SK-N-SH (cell line): ENCODE measurements around the gene XXYLT1. TPM values are rescaled to one million over a fixed set of nuclear protein-coding genes. Genes with fewer than 3 reads are reported as not detected.

Experiments used
- CTCF ChIA-PET: fragments of 300-600, 350-600 bp; formaldehyde crosslinking; extraction: SDS; loops from one replicate; lab custom pipeline; 2021; lab: Yijun Ruan, JAX
- POLR2A ChIA-PET: fragments of 350-600 bp; sonication (Branson Sonifier 250); formaldehyde crosslinking; extraction: SDS; loops from one replicate; lab custom pipeline; 2020; ENCODE audit warnings: antibody characterized with exemption, inconsistent platforms; lab: Yijun Ruan, JAX
- DNase-seq: peaks from one replicate; pipeline ENCODE4 v3.0.0; 2012
- H2AFZ ChIP-seq: fragments of 200-600 bp; sonication (generic); 2 replicates; pipeline ENCODE4 v1.8.1; 2016; ENCODE audit warnings: antibody characterized with exemption, mild to moderate bottlenecking, low read depth
- H3F3A ChIP-seq: fragments of 200-600 bp; sonication (generic); replicated peaks from 2 replicates; pipeline ENCODE3; 2016; ENCODE audit warnings: antibody characterized with exemption, mild to moderate bottlenecking; ENCODE audit not compliant: insufficient read depth
- H3K27ac ChIP-seq, 2 experiments: fragments of 200-500 bp in 1 of 2; fragments of 200-600 bp in 1 of 2; sonication (Bioruptor generic) in 1 of 2; sonication (generic), shearing (Covaris generic) in 1 of 2; 2 replicates each; pipeline versions ENCODE4 v1.5.1 to v1.6.1; 2014 to 2016; ENCODE audit warnings: low read depth in 2 of 2, inconsistent platforms in 1 of 2, low read length in 1 of 2, mild to moderate bottlenecking in 1 of 2, mixed read lengths in 1 of 2
- H3K27me3 ChIP-seq: fragments of 200-600 bp; sonication (generic), shearing (Covaris generic); 2 replicates; pipeline ENCODE4 v1.6.1; 2016; ENCODE audit warnings: mixed run types; ENCODE audit not compliant: insufficient read depth
- H3K36me3 ChIP-seq, 2 experiments: fragments of 200-500 bp in 1 of 2; fragments of 200-600 bp in 1 of 2; sonication (Bioruptor generic) in 1 of 2; sonication (generic) in 1 of 2; replicated peaks in 1 of 2; 2 replicates each; pipeline versions ENCODE3 to v1.5.1; 2014 to 2016; ENCODE audit warnings: low read length in 1 of 2, mild to moderate bottlenecking in 1 of 2; ENCODE audit not compliant: insufficient read depth in 2 of 2, control insufficient read depth in 1 of 2
- H3K4me1 ChIP-seq, 2 experiments: fragments of 200-500 bp in 1 of 2; fragments of 200-600 bp in 1 of 2; sonication (Bioruptor generic) in 1 of 2; sonication (generic), shearing (Covaris generic) in 1 of 2; 2 replicates each; pipeline versions ENCODE4 v1.5.1 to v1.6.1; 2014 to 2016; ENCODE audit warnings: low read depth in 1 of 2, low read length in 1 of 2, mixed run types in 1 of 2; ENCODE audit not compliant: insufficient read depth in 2 of 2, control insufficient read depth in 1 of 2
- H3K4me2 ChIP-seq: fragments of 200-600 bp; sonication (generic), shearing (Covaris generic); 2 replicates; pipeline ENCODE4 v1.6.1; 2017; ENCODE audit warnings: mixed run types
- H3K4me3 ChIP-seq, 2 experiments: fragments of 200-500 bp in 1 of 2; fragments of 200-600 bp in 1 of 2; sonication (Bioruptor generic) in 1 of 2; sonication (generic), shearing (Covaris generic) in 1 of 2; 2 replicates each; pipeline versions ENCODE4 v1.5.1 to v1.8.1; 2014 to 2016; ENCODE audit warnings: low read depth in 2 of 2, inconsistent platforms in 1 of 2, low read length in 1 of 2, mild to moderate bottlenecking in 1 of 2, mixed read lengths in 1 of 2, moderate library complexity in 1 of 2
- H3K79me2 ChIP-seq: fragments of 200-600 bp; sonication (generic); 2 replicates; pipeline ENCODE4 v1.8.1; 2017; ENCODE audit warnings: mild to moderate bottlenecking; ENCODE audit not compliant: insufficient read depth
- H3K9ac ChIP-seq: fragments of 200-600 bp; sonication (generic); 2 replicates; pipeline ENCODE4 v1.6.1; 2017; ENCODE audit warnings: mixed run types
- H3K9me2 ChIP-seq: fragments of 200-600 bp; sonication (generic); 2 replicates; pipeline ENCODE4 v1.6.1; 2017; ENCODE audit warnings: mixed run types
- H3K9me3 ChIP-seq: fragments of 200-600 bp; sonication (generic); 2 replicates; pipeline ENCODE4 v1.6.1; 2017; ENCODE audit warnings: mixed run types, mild to moderate bottlenecking, moderate library complexity
- H4K20me1 ChIP-seq: fragments of 200-600 bp; sonication (generic); 2 replicates; pipeline ENCODE4 v1.6.1; 2017; ENCODE audit warnings: mild to moderate bottlenecking, mixed run types; ENCODE audit not compliant: insufficient read depth
- ELF1 ChIP-seq: IDR thresholded peaks from 2 replicates; pipeline ENCODE4 v1.4.0; 2012
- FOSL2 ChIP-seq: IDR thresholded peaks from 2 replicates; pipeline ENCODE4 v1.4.0; 2012; ENCODE audit warnings: low read depth, mild to moderate bottlenecking, moderate library complexity, borderline replicate concordance
- IRF3 ChIP-seq: fragments of 150-350 bp; IDR thresholded peaks from 2 replicates; pipeline ENCODE4 v1.6.1; 2016; ENCODE audit warnings: mild to moderate bottlenecking, low read depth, low read length
- MAX ChIP-seq: IDR thresholded peaks from 2 replicates; pipeline ENCODE4 v1.4.0; 2012; ENCODE audit warnings: low read depth
- MEF2A ChIP-seq: IDR thresholded peaks from 2 replicates; pipeline ENCODE4 v1.4.0; 2012; ENCODE audit warnings: low read depth, borderline replicate concordance
- PBX3 ChIP-seq: IDR thresholded peaks from 2 replicates; pipeline ENCODE4; 2012
- POLR2AphosphoS5 ChIP-seq: IDR thresholded peaks from 2 replicates; pipeline ENCODE4 v1.6.1; 2012; ENCODE audit warnings: low read depth, low read length
- SIN3A ChIP-seq: IDR thresholded peaks from 2 replicates; pipeline ENCODE4 v1.6.1; 2012; ENCODE audit warnings: low read depth, mild to moderate bottlenecking, low read length, moderate library complexity, borderline replicate concordance
- SMC3 ChIP-seq: IDR thresholded peaks from 2 replicates; pipeline ENCODE4 v1.6.1; 2012; ENCODE audit warnings: low read depth, low read length, improper control_type of control experiment
- TAF1 ChIP-seq: IDR thresholded peaks from 2 replicates; pipeline ENCODE4 v1.6.1; 2012; ENCODE audit warnings: low read depth, mild to moderate bottlenecking, low read length, moderate library complexity, borderline replicate concordance
- TCF12 ChIP-seq: IDR thresholded peaks from 2 replicates; pipeline ENCODE4 v1.4.0; 2012
- USF2 ChIP-seq: fragments of 150-350 bp; IDR thresholded peaks from 2 replicates; pipeline ENCODE4 v1.6.1; 2017; ENCODE audit warnings: antibody characterized with exemption, low read length, low read depth, borderline replicate concordance
- WGBS: methylation state at CpG from one replicate; pipeline ENCODE4 v1.1.6; 2017; ENCODE audit warnings: low lambda C conversion rate; 5-methylcytosine and 5-hydroxymethylcytosine counted together
- polyA plus RNA-seq, 3 experiments: library from polyadenylated mRNA; depleted of rRNA; stranded (reverse); fragments of >200 nt; gene quantifications; 2 replicates each; pipeline ENCODE4 v1.2.3, GENCODE V29; 2012
- TF ChIP-seq, protein P1 (sequence below): IDR thresholded peaks from 2 replicates; pipeline ENCODE4 v1.4.0; 2012; ENCODE audit warnings: low read depth, borderline replicate concordance

The XXYLT1 gene
- polyA plus RNA-seq, 1 of the 3 experiments (the other 2 are of a cell fraction) = 22.6 TPM

GRCh38 chr3:195172039-195172684, 98.8 kb downstream of the XXYLT1 start (continued):
- no peak for TF ChIP-seq IRF3

- DNase-seq = no peak
- Histone ChIP-seq H3K9ac (no peak overlapping the region), H3K4me3 (no peak overlapping the region), H3K9me3 (no peaks in the 10 kb centered on the region), H3K36me3 (no peaks in the 10 kb centered on the region), H2AFZ (no peak overlapping the region), H3K9me2 (no peaks in the 10 kb centered on the region), H3K79me2 (no peaks in the 10 kb centered on the region)
- POLR2A ChIA-PET = no interaction called here
- TF ChIP-seq, protein P1, sequence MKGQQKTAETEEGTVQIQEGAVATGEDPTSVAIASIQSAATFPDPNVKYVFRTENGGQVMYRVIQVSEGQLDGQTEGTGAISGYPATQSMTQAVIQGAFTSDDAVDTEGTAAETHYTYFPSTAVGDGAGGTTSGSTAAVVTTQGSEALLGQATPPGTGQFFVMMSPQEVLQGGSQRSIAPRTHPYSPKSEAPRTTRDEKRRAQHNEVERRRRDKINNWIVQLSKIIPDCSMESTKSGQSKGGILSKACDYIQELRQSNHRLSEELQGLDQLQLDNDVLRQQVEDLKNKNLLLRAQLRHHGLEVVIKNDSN = no peak
- TF ChIP-seq MAX (no peak), MEF2A (no peak), SIN3A (no peak), PBX3 (no peak), SMC3 (no peak), TAF1 (no peak), FOSL2 (no peak), POLR2AphosphoS5 (no peak), USF2 (no peak), ELF1 (no peak), TCF12 (no peak)
- TF ChIP-seq, all 33 proteins: peak for 0
- Histone ChIP-seq H4K20me1 (no peaks in the 10 kb centered on the region), H3F3A (no peaks in the 10 kb centered on the region), H3K27me3 (no peaks in the 10 kb centered on the region), H3K4me1 (peaks cover 0 to 11% of the 10 kb centered on the region in 2 experiments; a peak in 1 of 4 replicates), H3K4me2 (no peak overlapping the region), H3K27ac (no peak overlapping the region)
- CTCF ChIA-PET = no interaction called here
- WGBS = 96% methylated on average over 8 of the region's 15 CpGs
These were observed 99.7 kb downstream of the XXYLT1 start for GRCh38 chr3:195171093-195171873.
